Measurements from ENCODE around the gene NEIL3. TPM values are rescaled to one million over a fixed set of nuclear protein-coding genes. Genes with fewer than 3 reads are reported as not detected.

NEIL3 gene
- total RNA-seq, 1 experiment from 2014 or later: 10.2 TPM

- H2AFZ ChIP-seq (ENCODE audit: low read length): peak overlapping the region; percentile 44; the same call in 1 of the 2 replicates
- POLR2A ChIA-PET (ENCODE audit: unreplicated experiment): no interaction called here
- H3K79me2 ChIP-seq (ENCODE audit: low read length): peaks cover 33% of the 10 kb centered on the region
- H3F3A ChIP-seq (ENCODE audit: low read length, unreplicated experiment): no peaks in the 10 kb centered on the region
- no peak overlapping the region for H3K4me2 ChIP-seq (ENCODE audit: low read length)
- H3K4me1 ChIP-seq (ENCODE audit: insufficient read depth, low read length): peaks cover 32% of the 10 kb centered on the region
- H3K9me2 ChIP-seq (replicated peaks; ENCODE audit: low read length): no peaks in the 10 kb centered on the region
- BruUV-seq (replicated peaks): no TSS peak
- H3K36me3 ChIP-seq (ENCODE audit: low read depth, low read length): no peaks in the 10 kb centered on the region
- intact Hi-C loops (cut with micrococcal nuclease): no loop called here
- H3K4me3 ChIP-seq (ENCODE audit: low read length): no peak overlapping the region
- H3K27me3 ChIP-seq (ENCODE audit: low read length): no peaks in the 10 kb centered on the region
- no peaks in the 10 kb centered on the region for H3K9me3 ChIP-seq (ENCODE audit: low read length)
- H3K27ac ChIP-seq (ENCODE audit: low read length): no peak overlapping the region
- no peak for ATAC-seq
- TF ChIP-seq EZH2 (IDR thresholded peaks at IDR 0.05; ENCODE audit: low read length, unreplicated experiment) (no peak), CTCF (conservative IDR thresholded peaks at IDR 0.05; ENCODE audit: low read depth, low read length) (no peak), EZH2phosphoT487 (IDR thresholded peaks at IDR 0.05; ENCODE audit: borderline replicate concordance, low read length) (no peak)
- no peaks in the 10 kb centered on the region for H4K20me1 ChIP-seq (ENCODE audit: low read length)
- H3K9ac ChIP-seq (ENCODE audit: low read length): no peak overlapping the region
- CTCF ChIA-PET: no interaction called here
- DNase-seq: peak; percentile 43
These were observed 1.5 kb upstream of the NEIL3 start for GRCh38 chr4:177308125-177308524.

GRCh38 chr4:177308847-177309521, 690 bp upstream of the NEIL3 start:
- Histone ChIP-seq H3K79me2 (ENCODE audit: low read length) (peaks cover 41% of the 10 kb centered on the region), H2AFZ (ENCODE audit: low read length) (peak overlapping the region; percentile 95), H3K9me2 (replicated peaks; ENCODE audit: low read length) (no peaks in the 10 kb centered on the region), H3K36me3 (ENCODE audit: low read depth, low read length) (no peaks in the 10 kb centered on the region), H3K27me3 (ENCODE audit: low read length) (no peaks in the 10 kb centered on the region), H3K9me3 (ENCODE audit: low read length) (no peaks in the 10 kb centered on the region), H3K9ac (ENCODE audit: low read length) (peak overlapping the region; percentile 87), H3K4me1 (ENCODE audit: insufficient read depth, low read length) (peaks cover 32% of the 10 kb centered on the region), H3F3A (ENCODE audit: low read length, unreplicated experiment) (no peaks in the 10 kb centered on the region), H3K4me2 (ENCODE audit: low read length) (peak overlapping the region; percentile 90), H3K27ac (ENCODE audit: low read length) (no peak overlapping the region), H4K20me1 (ENCODE audit: low read length) (no peaks in the 10 kb centered on the region), H3K4me3 (ENCODE audit: low read length) (peak overlapping the region; percentile 87)
- intact Hi-C loops (cut with micrococcal nuclease): no loop called here
- ChIA-PET CTCF (no interaction called here), POLR2A (ENCODE audit: unreplicated experiment) (interaction anchor here (0.6 kb wide), 1 partner anchor 252 kb away, joined by 14 read pairs; no protein-coding TSS in a partner anchor)
- DNase-seq (no peak), ATAC-seq (no peak)
- TF ChIP-seq EZH2phosphoT487 (IDR thresholded peaks at IDR 0.05; ENCODE audit: borderline replicate concordance, low read length): no peak
- no peak for TF ChIP-seq CTCF (conservative IDR thresholded peaks at IDR 0.05; ENCODE audit: low read depth, low read length)
- TF ChIP-seq EZH2 (IDR thresholded peaks at IDR 0.05; ENCODE audit: low read length, unreplicated experiment): no peak
- BruUV-seq (replicated peaks): no TSS peak

- Histone ChIP-seq H3K9ac (ENCODE audit: low read length) (no peak overlapping the region), H3K36me3 (ENCODE audit: low read depth, low read length) (no peaks in the 10 kb centered on the region), H3K4me1 (ENCODE audit: insufficient read depth, low read length) (peaks cover 32% of the 10 kb centered on the region), H3K4me2 (ENCODE audit: low read length) (peak overlapping the region; percentile 90), H3K4me3 (ENCODE audit: low read length) (peak overlapping the region; percentile 21; the same call in 1 of the 2 replicates), H3F3A (ENCODE audit: low read length, unreplicated experiment) (no peaks in the 10 kb centered on the region), H3K9me2 (replicated peaks; ENCODE audit: low read length) (no peaks in the 10 kb centered on the region), H3K27me3 (ENCODE audit: low read length) (no peaks in the 10 kb centered on the region), H3K27ac (ENCODE audit: low read length) (no peak overlapping the region), H4K20me1 (ENCODE audit: low read length) (no peaks in the 10 kb centered on the region), H3K79me2 (ENCODE audit: low read length) (peaks cover 48% of the 10 kb centered on the region), H3K9me3 (ENCODE audit: low read length) (no peaks in the 10 kb centered on the region), H2AFZ (ENCODE audit: low read length) (no peak overlapping the region)
- no TSS peak for BruUV-seq (replicated peaks)
- DNase-seq (no peak), ATAC-seq (no peak)
- CTCF ChIA-PET: no interaction called here
- POLR2A ChIA-PET (ENCODE audit: unreplicated experiment): no interaction called here
- intact Hi-C loops (cut with micrococcal nuclease): no loop called here
- TF ChIP-seq CTCF (conservative IDR thresholded peaks at IDR 0.05; ENCODE audit: low read depth, low read length): no peak
- TF ChIP-seq EZH2phosphoT487 (IDR thresholded peaks at IDR 0.05; ENCODE audit: borderline replicate concordance, low read length): no peak
- TF ChIP-seq EZH2 (IDR thresholded peaks at IDR 0.05; ENCODE audit: low read length, unreplicated experiment): no peak
These were observed 1.9 kb downstream of the NEIL3 start for GRCh38 chr4:177311589-177311988.
